Osteoblast (primary cell): ENCODE results near the gene FN3KRP. TPM values are rescaled to one million over a fixed set of nuclear protein-coding genes. Genes with fewer than 3 reads are reported as not detected.

Experiments
- DNase-seq: peaks from one replicate; pipeline ENCODE4 v3.0.0; 2011; ENCODE audit warnings: low spot score, mixed read lengths; ENCODE audit not compliant: insufficient read length; ENCODE audit errors: missing footprints
- H2AFZ ChIP-seq: 2 replicates; pipeline ENCODE4 v1.6.0; 2011; ENCODE audit warnings: mild to moderate bottlenecking, low read length
- H3K27ac ChIP-seq: 2 replicates; pipeline ENCODE4 v1.5.1; 2011; ENCODE audit warnings: mild to moderate bottlenecking, low read depth, low read length, moderate library complexity
- H3K27me3 ChIP-seq: 2 replicates; pipeline ENCODE4 v1.6.0; 2012; ENCODE audit warnings: mild to moderate bottlenecking, control low read depth, inconsistent platforms, low read length, moderate library complexity; ENCODE audit not compliant: insufficient read depth
- H3K36me3 ChIP-seq: 2 replicates; pipeline ENCODE4 v1.5.1; 2011; ENCODE audit warnings: mild to moderate bottlenecking, low read length, control low read depth, moderate library complexity; ENCODE audit not compliant: insufficient read depth
- H3K4me1 ChIP-seq: 2 replicates; pipeline ENCODE4 v1.5.1; 2011; ENCODE audit warnings: mild to moderate bottlenecking, low read length, control low read depth, moderate library complexity; ENCODE audit not compliant: insufficient read depth
- H3K4me2 ChIP-seq: 2 replicates; pipeline ENCODE4 v1.6.0; 2011; ENCODE audit warnings: mild to moderate bottlenecking, low read length; ENCODE audit not compliant: insufficient read depth
- H3K4me3 ChIP-seq: fragments of 200-600 bp; sonication (generic); 3 replicates; pipeline ENCODE4 v1.5.1; 2012; ENCODE audit warnings: mild to moderate bottlenecking, low read length, inconsistent platforms; ENCODE audit not compliant: insufficient read depth
- H3K79me2 ChIP-seq: 2 replicates; pipeline ENCODE4 v1.6.0; 2012; ENCODE audit warnings: mild to moderate bottlenecking, low read length, control low read depth, inconsistent platforms; ENCODE audit not compliant: insufficient read depth
- H3K9me3 ChIP-seq: 2 replicates; pipeline ENCODE4 v1.5.1; 2011; ENCODE audit warnings: low read depth, low read length, control low read depth
- H4K20me1 ChIP-seq: 2 replicates; pipeline ENCODE4 v1.6.0; 2012; ENCODE audit warnings: mild to moderate bottlenecking, low read length, control low read depth; ENCODE audit not compliant: insufficient read depth
- total RNA-seq: library from RNA; depleted of rRNA; stranded (reverse); fragments of >200 nt; gene quantifications from 2 replicates; pipeline ENCODE4 v1.2.3, GENCODE V29; 2012
- TF ChIP-seq, protein P1 (sequence below): IDR thresholded peaks from 2 replicates; pipeline ENCODE4 v1.5.1; 2011; ENCODE audit warnings: mild to moderate bottlenecking, low read depth, low read length, moderate library complexity; ENCODE audit errors: extremely low read depth

Gene FN3KRP
- total RNA-seq, 1 donor: 10.1 TPM

DNA sequence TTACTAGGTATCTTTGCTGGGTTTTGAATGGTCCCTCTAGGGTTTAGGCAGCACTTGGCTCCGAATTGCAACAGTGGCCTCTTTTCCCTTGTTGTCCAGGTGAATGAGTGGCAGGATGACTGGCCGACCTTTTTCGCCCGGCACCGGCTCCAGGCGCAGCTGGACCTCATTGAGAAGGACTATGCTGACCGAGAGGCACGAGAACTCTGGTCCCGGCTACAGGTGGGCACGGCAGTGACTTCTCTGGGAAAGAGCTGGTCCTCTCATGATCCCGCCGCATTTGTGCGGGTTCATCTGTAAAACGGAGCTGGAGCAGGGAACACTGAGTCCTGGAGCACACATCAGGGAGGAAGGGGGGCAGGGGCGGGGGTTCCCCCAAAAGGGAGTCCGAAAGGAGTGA lies 32.2 kb downstream of the FN3KRP start:
- H3K4me1 ChIP-seq: peaks cover 7% of the 10 kb centered on the region
- no peak overlapping the region for H3K27ac ChIP-seq
- no peak overlapping the region for H2AFZ ChIP-seq
- no peak overlapping the region for H3K4me2 ChIP-seq
- H3K27me3 ChIP-seq: no peaks in the 10 kb centered on the region
- no peaks in the 10 kb centered on the region for H3K36me3 ChIP-seq
- TF ChIP-seq, protein P1, sequence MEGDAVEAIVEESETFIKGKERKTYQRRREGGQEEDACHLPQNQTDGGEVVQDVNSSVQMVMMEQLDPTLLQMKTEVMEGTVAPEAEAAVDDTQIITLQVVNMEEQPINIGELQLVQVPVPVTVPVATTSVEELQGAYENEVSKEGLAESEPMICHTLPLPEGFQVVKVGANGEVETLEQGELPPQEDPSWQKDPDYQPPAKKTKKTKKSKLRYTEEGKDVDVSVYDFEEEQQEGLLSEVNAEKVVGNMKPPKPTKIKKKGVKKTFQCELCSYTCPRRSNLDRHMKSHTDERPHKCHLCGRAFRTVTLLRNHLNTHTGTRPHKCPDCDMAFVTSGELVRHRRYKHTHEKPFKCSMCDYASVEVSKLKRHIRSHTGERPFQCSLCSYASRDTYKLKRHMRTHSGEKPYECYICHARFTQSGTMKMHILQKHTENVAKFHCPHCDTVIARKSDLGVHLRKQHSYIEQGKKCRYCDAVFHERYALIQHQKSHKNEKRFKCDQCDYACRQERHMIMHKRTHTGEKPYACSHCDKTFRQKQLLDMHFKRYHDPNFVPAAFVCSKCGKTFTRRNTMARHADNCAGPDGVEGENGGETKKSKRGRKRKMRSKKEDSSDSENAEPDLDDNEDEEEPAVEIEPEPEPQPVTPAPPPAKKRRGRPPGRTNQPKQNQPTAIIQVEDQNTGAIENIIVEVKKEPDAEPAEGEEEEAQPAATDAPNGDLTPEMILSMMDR: no peak
- H3K79me2 ChIP-seq: peaks cover 11% of the 10 kb centered on the region
- no peaks in the 10 kb centered on the region for H3K9me3 ChIP-seq
- DNase-seq: no peak
- no peak overlapping the region for H3K4me3 ChIP-seq
- peaks cover 3% of the 10 kb centered on the region for H4K20me1 ChIP-seq

DNA sequence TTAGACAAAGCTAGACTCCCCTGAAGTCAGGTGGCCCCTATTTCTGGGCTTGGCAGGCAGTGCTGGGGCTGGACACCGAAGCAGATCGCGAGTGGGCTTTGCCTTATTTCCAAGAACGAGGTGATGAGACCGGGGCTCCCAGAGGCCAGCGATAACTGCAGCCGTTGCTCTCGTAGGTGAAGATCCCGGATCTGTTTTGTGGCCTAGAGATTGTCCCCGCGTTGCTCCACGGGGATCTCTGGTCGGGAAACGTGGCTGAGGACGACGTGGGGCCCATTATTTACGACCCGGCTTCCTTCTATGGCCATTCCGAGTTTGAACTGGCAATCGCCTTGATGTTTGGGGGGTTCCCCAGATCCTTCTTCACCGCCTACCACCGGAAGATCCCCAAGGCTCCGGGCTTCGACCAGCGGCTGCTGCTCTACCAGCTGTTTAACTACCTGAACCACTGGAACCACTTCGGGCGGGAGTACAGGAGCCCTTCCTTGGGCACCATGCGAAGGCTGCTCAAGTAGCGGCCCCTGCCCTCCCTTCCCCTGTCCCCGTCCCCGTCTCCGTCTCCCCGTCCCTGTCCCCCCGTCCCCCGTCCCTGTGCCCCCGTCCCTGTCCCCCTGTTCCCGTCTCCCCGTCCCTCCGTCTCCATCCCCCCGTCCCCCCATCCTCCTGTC lies 33.9 kb downstream of the FN3KRP start:
- no peak overlapping the region for H3K4me3 ChIP-seq
- H3K27ac ChIP-seq: no peak overlapping the region
- H3K79me2 ChIP-seq: peaks cover 27% of the 10 kb centered on the region
- H3K4me1 ChIP-seq: peaks cover 7% of the 10 kb centered on the region
- no peak for DNase-seq
- TF ChIP-seq, protein P1: no peak
- H3K4me2 ChIP-seq: no peak overlapping the region
- H2AFZ ChIP-seq: no peak overlapping the region
- no peaks in the 10 kb centered on the region for H3K9me3 ChIP-seq
- no peaks in the 10 kb centered on the region for H3K27me3 ChIP-seq
- H4K20me1 ChIP-seq: peaks cover 11% of the 10 kb centered on the region
- no peaks in the 10 kb centered on the region for H3K36me3 ChIP-seq

DNA sequence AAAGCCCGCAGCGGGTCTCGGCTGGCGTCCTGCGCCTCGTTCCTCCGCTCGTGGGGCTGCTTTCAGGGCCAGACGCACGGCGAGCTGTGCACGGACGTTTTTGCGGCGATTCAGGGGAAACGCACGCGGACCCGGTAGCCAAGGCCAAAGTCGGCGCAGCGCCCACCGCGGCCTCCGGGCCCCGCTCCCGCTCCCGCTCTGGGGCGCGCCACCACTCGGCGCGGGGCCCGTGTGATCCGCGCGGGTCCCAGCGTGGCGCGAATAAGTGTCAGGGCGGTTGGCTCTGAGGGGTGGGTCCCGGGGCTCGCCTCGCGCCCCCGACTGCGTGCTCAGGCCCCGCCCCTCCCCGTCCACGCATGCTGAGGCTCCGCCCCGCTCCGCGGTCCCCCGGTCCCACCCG lies 34.7 kb downstream of the FN3KRP start:
- Histone ChIP-seq H2AFZ (peak overlapping the region; percentile 41), H3K9me3 (no peaks in the 10 kb centered on the region), H4K20me1 (peaks cover 11% of the 10 kb centered on the region), H3K4me1 (peaks cover 7% of the 10 kb centered on the region), H3K27me3 (no peaks in the 10 kb centered on the region), H3K79me2 (peaks cover 35% of the 10 kb centered on the region), H3K27ac (no peak overlapping the region), H3K4me2 (peak overlapping the region; percentile 80), H3K4me3 (peak overlapping the region; percentile 71), H3K36me3 (peaks cover 2% of the 10 kb centered on the region)
- peak; percentile 91 for DNase-seq
- TF ChIP-seq, protein P1: no peak

DNA sequence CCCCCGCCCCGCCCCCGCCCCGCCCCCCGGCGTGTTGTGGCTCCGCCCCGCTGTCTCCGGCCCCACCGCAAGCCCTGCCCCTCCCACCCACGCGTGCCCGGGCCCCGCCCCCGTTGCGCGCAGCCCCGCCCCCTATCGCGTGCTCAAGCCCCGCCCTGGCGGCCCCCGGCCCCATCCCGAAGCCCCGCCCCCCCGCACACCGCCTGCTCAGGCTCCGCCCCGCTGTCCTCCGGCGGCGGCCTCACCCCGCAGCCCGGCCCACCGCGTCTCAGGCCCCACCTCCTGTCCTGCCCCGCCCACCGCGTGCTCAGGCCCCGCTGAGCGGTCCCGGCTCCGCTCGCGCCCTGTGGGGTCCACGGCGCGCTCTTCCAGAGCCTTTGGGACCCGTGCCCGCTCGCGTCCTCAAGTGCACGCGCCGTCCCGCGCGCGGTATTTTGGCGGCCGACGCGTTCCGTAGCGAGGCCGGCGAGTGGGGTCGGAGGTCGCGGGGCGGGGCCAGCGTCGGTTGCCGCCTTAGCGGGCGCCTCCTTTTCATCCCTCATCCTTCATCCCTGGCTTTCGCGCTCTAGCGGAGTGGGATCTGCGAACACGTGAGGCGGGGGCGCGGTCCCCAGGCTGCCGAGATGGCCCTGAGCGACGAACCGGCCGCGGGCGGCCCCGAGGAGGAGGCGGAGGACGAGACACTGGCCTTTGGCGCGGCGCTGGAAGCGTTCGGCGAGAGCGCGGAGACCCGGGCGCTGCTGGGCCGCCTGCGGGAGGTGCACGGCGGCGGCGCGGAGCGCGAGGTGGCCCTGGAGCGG lies 35.3 kb downstream of the FN3KRP start, which contains the start of gene TBCD:
Gene TBCD (plus strand): TSS at position 495 of the 800 bp plus-strand sequence. CDS start 129 bp downstream, at position 624.
- peak; percentile 100 for DNase-seq
- H3K4me3 ChIP-seq: peak within 1 kb of the TSS; percentile 78
- H3K79me2 ChIP-seq: peaks cover 36% of the 10 kb centered on the region
- peaks cover 7% of the 10 kb centered on the region for H3K4me1 ChIP-seq
- H3K36me3 ChIP-seq: peaks cover 4% of the 10 kb centered on the region
- peak within 1 kb of the TSS; percentile 20 for H3K27ac ChIP-seq
- H3K9me3 ChIP-seq: no peaks in the 10 kb centered on the region
- peak within 1 kb of the TSS; percentile 91 for H3K4me2 ChIP-seq
- TF ChIP-seq, protein P1: no peak
- H3K27me3 ChIP-seq: no peaks in the 10 kb centered on the region
- H2AFZ ChIP-seq: peak within 1 kb of the TSS; percentile 78
- peaks cover 11% of the 10 kb centered on the region for H4K20me1 ChIP-seq
